ENCODE data around the gene PPP4R4. TPM values are rescaled to one million over a fixed set of nuclear protein-coding genes. Genes with fewer than 3 reads are reported as not detected.

The PPP4R4 gene
- total RNA-seq, 1 donor from 2014 or later, result 1.9 TPM

DNA sequence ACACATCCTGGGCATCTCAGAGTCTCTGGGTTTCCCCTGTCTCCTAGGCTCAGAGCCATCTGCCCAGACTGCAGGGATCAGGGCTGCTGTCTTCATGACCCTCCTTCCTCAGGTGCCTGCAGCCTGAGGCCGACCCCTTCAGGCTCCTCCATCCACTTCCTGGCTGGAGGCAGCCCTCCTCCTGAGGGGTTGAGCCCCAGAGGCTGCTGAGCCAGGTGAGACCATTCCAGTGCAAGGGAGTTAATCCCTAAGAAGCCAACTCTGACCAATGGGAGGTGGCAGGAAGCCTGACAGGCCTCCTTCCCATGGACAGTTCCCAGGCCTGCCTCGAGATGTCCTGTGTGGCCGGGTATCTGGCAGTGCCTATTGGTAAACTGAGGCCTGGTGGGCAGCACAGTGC lies 8.4 kb upstream of the PPP4R4 start:
- TF ChIP-seq, protein P1, sequence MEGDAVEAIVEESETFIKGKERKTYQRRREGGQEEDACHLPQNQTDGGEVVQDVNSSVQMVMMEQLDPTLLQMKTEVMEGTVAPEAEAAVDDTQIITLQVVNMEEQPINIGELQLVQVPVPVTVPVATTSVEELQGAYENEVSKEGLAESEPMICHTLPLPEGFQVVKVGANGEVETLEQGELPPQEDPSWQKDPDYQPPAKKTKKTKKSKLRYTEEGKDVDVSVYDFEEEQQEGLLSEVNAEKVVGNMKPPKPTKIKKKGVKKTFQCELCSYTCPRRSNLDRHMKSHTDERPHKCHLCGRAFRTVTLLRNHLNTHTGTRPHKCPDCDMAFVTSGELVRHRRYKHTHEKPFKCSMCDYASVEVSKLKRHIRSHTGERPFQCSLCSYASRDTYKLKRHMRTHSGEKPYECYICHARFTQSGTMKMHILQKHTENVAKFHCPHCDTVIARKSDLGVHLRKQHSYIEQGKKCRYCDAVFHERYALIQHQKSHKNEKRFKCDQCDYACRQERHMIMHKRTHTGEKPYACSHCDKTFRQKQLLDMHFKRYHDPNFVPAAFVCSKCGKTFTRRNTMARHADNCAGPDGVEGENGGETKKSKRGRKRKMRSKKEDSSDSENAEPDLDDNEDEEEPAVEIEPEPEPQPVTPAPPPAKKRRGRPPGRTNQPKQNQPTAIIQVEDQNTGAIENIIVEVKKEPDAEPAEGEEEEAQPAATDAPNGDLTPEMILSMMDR (conservative IDR thresholded peaks at IDR 0.05), result no peak
- H3K9me3 Mint-ChIP-seq, result no peaks in the 10 kb centered on the region
- H3K27ac Mint-ChIP-seq, result no peak overlapping the region
- H3K36me3 Mint-ChIP-seq, result no peaks in the 10 kb centered on the region
- no peak overlapping the region for H3K4me3 Mint-ChIP-seq
- H3K4me1 Mint-ChIP-seq (ENCODE audit: unreplicated experiment), result peaks cover 7% of the 10 kb centered on the region
- peaks cover 46% of the 10 kb centered on the region for H3K27me3 Mint-ChIP-seq
- DNase-seq (ENCODE audit: extremely low spot score, unreplicated experiment), result no peak

- Mint-ChIP-seq H3K4me1 (ENCODE audit: unreplicated experiment) (peaks cover 7% of the 10 kb centered on the region), H3K36me3 (no peaks in the 10 kb centered on the region), H3K4me3 (no peak overlapping the region), H3K9me3 (no peaks in the 10 kb centered on the region), H3K27me3 (peaks cover 53% of the 10 kb centered on the region), H3K27ac (no peak overlapping the region)
- DNase-seq (ENCODE audit: extremely low spot score, unreplicated experiment), result no peak
- TF ChIP-seq, protein P1 (conservative IDR thresholded peaks at IDR 0.05), result no peak
Measured at GRCh38 chr14:94170136-94170535, 4.0 kb upstream of the PPP4R4 start.

- no peaks in the 10 kb centered on the region for H3K36me3 Mint-ChIP-seq
- H3K27ac Mint-ChIP-seq, result no peak overlapping the region
- H3K4me3 Mint-ChIP-seq, result no peak overlapping the region
- TF ChIP-seq, protein P1 (conservative IDR thresholded peaks at IDR 0.05), result no peak
- H3K27me3 Mint-ChIP-seq, result peaks cover 59% of the 10 kb centered on the region
- H3K4me1 Mint-ChIP-seq (ENCODE audit: unreplicated experiment), result peaks cover 7% of the 10 kb centered on the region
- DNase-seq (ENCODE audit: extremely low spot score, unreplicated experiment), result no peak
- no peaks in the 10 kb centered on the region for H3K9me3 Mint-ChIP-seq
Measured at GRCh38 chr14:94171208-94171607, 2.9 kb upstream of the PPP4R4 start.

- TF ChIP-seq, protein P1 (conservative IDR thresholded peaks at IDR 0.05), result no peak
- Mint-ChIP-seq H3K36me3 (no peaks in the 10 kb centered on the region), H3K27me3 (peaks cover 59% of the 10 kb centered on the region), H3K27ac (no peak overlapping the region), H3K9me3 (no peaks in the 10 kb centered on the region), H3K4me3 (peak overlapping the region; percentile 88), H3K4me1 (ENCODE audit: unreplicated experiment) (peaks cover 7% of the 10 kb centered on the region)
- DNase-seq (ENCODE audit: extremely low spot score, unreplicated experiment), result no peak
Measured at GRCh38 chr14:94172545-94172944, 1.6 kb upstream of the PPP4R4 start.

DNA sequence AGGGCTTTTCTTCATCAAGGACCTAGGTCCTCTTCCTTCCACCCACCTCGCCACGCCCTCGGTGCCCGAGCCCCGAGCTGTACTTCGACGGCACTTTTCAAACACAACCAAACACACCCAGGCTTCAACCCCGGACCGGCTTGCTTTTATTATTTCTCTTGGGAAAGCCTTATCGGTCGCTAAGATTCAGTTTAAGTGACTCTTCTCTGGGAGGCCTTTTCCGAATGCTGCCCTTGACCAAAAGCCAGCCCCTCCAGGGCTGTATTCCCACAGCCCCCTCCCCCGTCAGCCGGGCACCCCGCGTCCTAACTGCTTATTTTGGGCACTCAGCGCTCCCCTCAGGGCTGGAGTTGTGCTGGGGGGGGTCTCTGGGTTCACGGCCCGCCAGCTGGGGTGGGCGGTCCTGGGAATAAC lies 644 bp upstream of the PPP4R4 start:
- peaks cover 63% of the 10 kb centered on the region for H3K27me3 Mint-ChIP-seq
- H3K27ac Mint-ChIP-seq, result no peak overlapping the region
- H3K4me3 Mint-ChIP-seq, result peak overlapping the region; percentile 88
- TF ChIP-seq, protein P1 (conservative IDR thresholded peaks at IDR 0.05), result no peak
- H3K36me3 Mint-ChIP-seq, result no peaks in the 10 kb centered on the region
- H3K4me1 Mint-ChIP-seq (ENCODE audit: unreplicated experiment), result peaks cover 7% of the 10 kb centered on the region
- no peak for DNase-seq (ENCODE audit: extremely low spot score, unreplicated experiment)
- H3K9me3 Mint-ChIP-seq, result no peaks in the 10 kb centered on the region

- Mint-ChIP-seq H3K4me3 (peak overlapping the region; percentile 44), H3K4me1 (ENCODE audit: unreplicated experiment) (peaks cover 7% of the 10 kb centered on the region), H3K27ac (no peak overlapping the region), H3K36me3 (no peaks in the 10 kb centered on the region), H3K9me3 (no peaks in the 10 kb centered on the region), H3K27me3 (peaks cover 74% of the 10 kb centered on the region)
- DNase-seq (ENCODE audit: extremely low spot score, unreplicated experiment), result no peak
- TF ChIP-seq, protein P1 (conservative IDR thresholded peaks at IDR 0.05), result no peak
Measured at GRCh38 chr14:94174604-94175010, 485 bp downstream of the PPP4R4 start.

Measured in type B pancreatic cell (in vitro differentiated cells).